IMR-90 (cell line): Measurements from ENCODE around the gene DYNLRB2. TPM values are rescaled to one million over a fixed set of nuclear protein-coding genes. Genes with fewer than 3 reads are reported as not detected.

ENCODE experiments used
- ATAC-seq: fragments of 200-7000 bp; cut with Tn5 transposase; 2 replicates; pipeline ENCODE4 v1.9.1; 2020; ENCODE audit warnings: low read depth, mild to moderate bottlenecking, moderate library complexity
- BruUV-seq: library from RNA; stranded (reverse); fragments of 400-500 nt; replicated peaks from 2 replicates; lab custom pipeline; 2021; lab: Mats Ljungman, UMichigan
- CTCF ChIA-PET: fragments of 300-600 bp; formaldehyde crosslinking; extraction: SDS; loops from one replicate; lab custom pipeline; 2021; ENCODE audit warnings: antibody characterized with exemption; lab: Yijun Ruan, JAX
- POLR2A ChIA-PET: fragments of 300-600 bp; sonication (Branson Sonifier 250); formaldehyde crosslinking; loops from one replicate; lab custom pipeline; 2022; ENCODE audit warnings: antibody characterized with exemption; ENCODE audit not compliant: unreplicated experiment; lab: Charles Lee
- DNase-seq: peaks from one replicate; pipeline ENCODE4 v3.0.0; 2013
- H2AFZ ChIP-seq: replicated peaks from 2 replicates; pipeline ENCODE3; 2013; ENCODE audit warnings: low read length, mild to moderate bottlenecking; ENCODE audit not compliant: poor library complexity
- H2AK5ac ChIP-seq: 2 replicates; pipeline ENCODE4 v1.6.1; 2013; ENCODE audit warnings: low read depth, low read length, inconsistent platforms
- H2AK9ac ChIP-seq: replicated peaks from 2 replicates; pipeline ENCODE3; 2013; ENCODE audit warnings: mild to moderate bottlenecking, low read depth, low read length, moderate library complexity; ENCODE audit not compliant: poor library complexity
- H2BK120ac ChIP-seq: 2 replicates; pipeline ENCODE4 v1.6.1; 2013; ENCODE audit warnings: low read depth, low read length, inconsistent platforms
- H2BK15ac ChIP-seq: 3 replicates; pipeline ENCODE4 v1.6.1; 2013; ENCODE audit warnings: low read depth, low read length, inconsistent platforms
- H2BK20ac ChIP-seq: 2 replicates; pipeline ENCODE4 v1.6.1; 2013; ENCODE audit warnings: low read depth, mild to moderate bottlenecking, inconsistent platforms, low read length, moderate library complexity
- H2BK5ac ChIP-seq: 2 replicates; pipeline ENCODE4 v1.6.1; 2013; ENCODE audit warnings: mild to moderate bottlenecking, low read depth, low read length, inconsistent platforms; ENCODE audit not compliant: poor library complexity, severe bottlenecking
- H3K14ac ChIP-seq: replicated peaks from 2 replicates; pipeline ENCODE4 v1.6.1; 2013; ENCODE audit warnings: low read depth, low read length, inconsistent platforms
- H3K18ac ChIP-seq: 2 replicates; pipeline ENCODE4 v1.6.1; 2013; ENCODE audit warnings: low read depth, low read length, control low read depth
- H3K23ac ChIP-seq: 2 replicates; pipeline ENCODE4 v1.6.1; 2013; ENCODE audit warnings: low read depth, low read length, inconsistent platforms
- H3K27ac ChIP-seq: 2 replicates; pipeline ENCODE4 v1.5.1; 2013; ENCODE audit warnings: mild to moderate bottlenecking, control low read depth, low read length; ENCODE audit not compliant: insufficient read depth
- H3K27me3 ChIP-seq: 2 replicates; pipeline ENCODE4 v1.6.1; 2013; ENCODE audit warnings: low read length; ENCODE audit not compliant: control insufficient read depth, insufficient read depth
- H3K36me3 ChIP-seq: 2 replicates; pipeline ENCODE4 v1.6.1; 2013; ENCODE audit warnings: low read length, mixed read lengths; ENCODE audit not compliant: control insufficient read depth, insufficient read depth
- H3K4ac ChIP-seq: 2 replicates; pipeline ENCODE4 v1.6.1; 2013; ENCODE audit warnings: low read depth, low read length, inconsistent platforms
- H3K4me1 ChIP-seq: 2 replicates; pipeline ENCODE4 v1.6.1; 2013; ENCODE audit warnings: low read length, mixed read lengths; ENCODE audit not compliant: control insufficient read depth, insufficient read depth
- H3K4me2 ChIP-seq: 2 replicates; pipeline ENCODE4 v1.6.1; 2013; ENCODE audit warnings: low read depth, mild to moderate bottlenecking, control low read depth, low read length, moderate library complexity
- H3K4me3 ChIP-seq: 2 replicates; pipeline ENCODE4 v1.5.1; 2013; ENCODE audit warnings: low read depth, mild to moderate bottlenecking, control low read depth, low read length, moderate library complexity; ENCODE audit not compliant: insufficient read depth
- H3K56ac ChIP-seq: 2 replicates; pipeline ENCODE4 v1.6.1; 2013; ENCODE audit warnings: low read length, inconsistent platforms; ENCODE audit not compliant: insufficient read depth; ENCODE audit errors: extremely low read depth
- H3K79me1 ChIP-seq, 2 experiments: 2 replicates each; pipeline ENCODE4 v1.6.1; 2013; ENCODE audit warnings: low read length in 2 of 2, inconsistent platforms in 1 of 2, low read depth in 1 of 2
- H3K9ac ChIP-seq: 2 replicates; pipeline ENCODE4 v1.6.1; 2013; ENCODE audit warnings: low read depth, low read length, control low read depth
- H3K9me1 ChIP-seq: 2 replicates; pipeline ENCODE4 v1.6.1; 2013; ENCODE audit warnings: low read length, inconsistent platforms; ENCODE audit not compliant: insufficient read depth
- H3K9me3 ChIP-seq: 2 replicates; pipeline ENCODE4 v1.6.1; 2013; ENCODE audit warnings: low read length; ENCODE audit not compliant: control insufficient read depth, insufficient read depth
- H4K20me1 ChIP-seq: 2 replicates; pipeline ENCODE4 v1.6.1; 2013; ENCODE audit warnings: low read length, inconsistent platforms; ENCODE audit not compliant: insufficient read depth
- H4K5ac ChIP-seq: 2 replicates; pipeline ENCODE4 v1.6.1; 2013; ENCODE audit warnings: mild to moderate bottlenecking, low read depth, low read length, control low read depth
- H4K8ac ChIP-seq, 2 experiments: 2 replicates each; pipeline ENCODE4 v1.6.1; 2013; ENCODE audit warnings: low read depth in 2 of 2, low read length in 2 of 2, control low read depth in 1 of 2, inconsistent platforms in 1 of 2
- H4K91ac ChIP-seq: 2 replicates; pipeline ENCODE4 v1.6.1; 2013; ENCODE audit warnings: low read depth, low read length, inconsistent platforms; ENCODE audit not compliant: insufficient read depth
- BHLHE40 ChIP-seq: fragments of 150-350 bp; IDR thresholded peaks from 2 replicates; pipeline ENCODE4 v1.6.1; 2016; ENCODE audit warnings: mild to moderate bottlenecking, low read depth, low read length
- CEBPB ChIP-seq: IDR thresholded peaks from 2 replicates; pipeline ENCODE4 v1.6.1; 2012; ENCODE audit warnings: low read depth, low read length, improper control_type of control experiment
- ELK1 ChIP-seq: fragments of 150-350 bp; IDR thresholded peaks from 2 replicates; pipeline ENCODE4 v1.6.1; 2016; ENCODE audit warnings: low read depth, mild to moderate bottlenecking, low read length, moderate library complexity, borderline replicate concordance
- FOS ChIP-seq: fragments of 150-350 bp; IDR thresholded peaks from 2 replicates; pipeline ENCODE4 v1.6.1; 2016; ENCODE audit warnings: low read depth, low read length
- MXI1 ChIP-seq: IDR thresholded peaks from 2 replicates; pipeline ENCODE4 v1.6.1; 2012; ENCODE audit warnings: low read depth, mild to moderate bottlenecking, low read length, moderate library complexity, borderline replicate concordance
- NFE2L2 ChIP-seq: fragments of 150-350 bp; IDR thresholded peaks from 2 replicates; pipeline ENCODE4 v1.6.1; 2016; ENCODE audit warnings: low read depth, mild to moderate bottlenecking, low read length
- POLR2A ChIP-seq: IDR thresholded peaks from 2 replicates; pipeline ENCODE4 v1.6.1; 2012; ENCODE audit warnings: mild to moderate bottlenecking, low read depth, low read length
- RAD21 ChIP-seq: IDR thresholded peaks from 2 replicates; pipeline ENCODE4 v1.6.1; 2012; ENCODE audit warnings: low read length, improper control_type of control experiment
- RCOR1 ChIP-seq: IDR thresholded peaks from 2 replicates; pipeline ENCODE4 v1.6.1; 2012; ENCODE audit warnings: mild to moderate bottlenecking, low read length, improper control_type of control experiment; ENCODE audit not compliant: insufficient replicate concordance
- RFX5 ChIP-seq: IDR thresholded peaks from 2 replicates; pipeline ENCODE4 v1.8.0; 2012; ENCODE audit warnings: low read depth, mild to moderate bottlenecking, low read length, moderate library complexity
- SMC3 ChIP-seq: fragments of 150-350 bp; IDR thresholded peaks from 2 replicates; pipeline ENCODE4 v1.6.1; 2016; ENCODE audit warnings: low read depth, mild to moderate bottlenecking, antibody characterized with exemption, low read length, moderate library complexity
- WGBS, 2 experiments: methylation state at CpG; one replicate each; pipeline versions ENCODE4 v1.1.5 to v1.1.7; 2013; ENCODE audit warnings: missing lambda C conversion rate in 2 of 2; ENCODE audit not compliant: insufficient read length in 1 of 2; ENCODE audit errors: extremely low coverage in 2 of 2; 5-methylcytosine and 5-hydroxymethylcytosine counted together
- dilution Hi-C: fragments of 300-500 bp; cut with HindIII; formaldehyde crosslinking; loops from one replicate; pipeline ENCODE4 v1.14.3; 2018; ENCODE audit warnings: low sequenced_read_pairs; ENCODE audit not compliant: unreplicated experiment
- in situ Hi-C: fragments of 300-500 bp; cut with MboI; formaldehyde crosslinking; loops from 3 replicates; pipeline ENCODE4 v1.14.3; 2019; ENCODE audit warnings: low sequenced_read_pairs, inconsistent platforms, mixed read lengths
- intact Hi-C: fragments of 100-400 bp; cut with micrococcal nuclease; formaldehyde crosslinking; loops from 2 replicates; pipeline ENCODE4 v1.10.0; 2022
- polyA plus RNA-seq, 3 experiments: library from polyadenylated mRNA; depleted of rRNA; stranded (reverse); fragments of >200 nt; gene quantifications; 2 replicates each; pipeline ENCODE4 v1.2.3, GENCODE V29; 2012; ENCODE audit warnings: low replicate concordance in 1 of 3
- total RNA-seq: library from RNA; depleted of rRNA; stranded (reverse); fragments of >200 nt; gene quantifications from 2 replicates; pipeline ENCODE4 v1.2.3, GENCODE V29; 2012
- TF ChIP-seq, protein P1 (sequence below): conservative IDR thresholded peaks from 2 replicates; pipeline ENCODE4 v1.5.1; 2012; ENCODE audit warnings: mild to moderate bottlenecking, low read depth, low read length, improper control_type of control experiment

DYNLRB2 gene
- total and polyA plus RNA-seq, 2 of the 4 experiments (the other 2 are of a cell fraction): not detected

- ATAC-seq (no peak), DNase-seq (no peak)
- Histone ChIP-seq H4K91ac (no peak overlapping the region), H4K20me1 (no peaks in the 10 kb centered on the region), H3K9ac (no peak overlapping the region), H3K14ac (no peak overlapping the region), H3K18ac (no peak overlapping the region), H2AFZ (peak overlapping the region; percentile 98), H3K4ac (no peak overlapping the region), H2BK15ac (no peak overlapping the region), H3K4me1 (no peaks in the 10 kb centered on the region), H3K79me1 (no peaks in the 10 kb centered on the region), H2AK5ac (no peak overlapping the region), H2BK120ac (no peak overlapping the region), H3K36me3 (no peaks in the 10 kb centered on the region), H3K27me3 (no peaks in the 10 kb centered on the region), H2BK20ac (no peak overlapping the region), H3K9me1 (peaks cover 3% of the 10 kb centered on the region; the same call in 1 of the 2 replicates), H4K5ac (no peak overlapping the region), H2AK9ac (no peak overlapping the region), H3K27ac (no peak overlapping the region), H3K9me3 (no peaks in the 10 kb centered on the region), H3K56ac (no peak overlapping the region), H2BK5ac (no peak overlapping the region), H4K8ac (no peak overlapping the region), H3K4me3 (peak overlapping the region; percentile 50), H3K4me2 (peak overlapping the region; percentile 71), H3K23ac (no peak overlapping the region)
- BruUV-seq: no TSS peak
- ChIA-PET POLR2A (no interaction called here), CTCF (no interaction called here)
- TF ChIP-seq CEBPB: no peak
- no peak for TF ChIP-seq ELK1
- no peak for TF ChIP-seq RAD21
- no peak for TF ChIP-seq SMC3
- no peak for TF ChIP-seq NFE2L2
- TF ChIP-seq, protein P1, sequence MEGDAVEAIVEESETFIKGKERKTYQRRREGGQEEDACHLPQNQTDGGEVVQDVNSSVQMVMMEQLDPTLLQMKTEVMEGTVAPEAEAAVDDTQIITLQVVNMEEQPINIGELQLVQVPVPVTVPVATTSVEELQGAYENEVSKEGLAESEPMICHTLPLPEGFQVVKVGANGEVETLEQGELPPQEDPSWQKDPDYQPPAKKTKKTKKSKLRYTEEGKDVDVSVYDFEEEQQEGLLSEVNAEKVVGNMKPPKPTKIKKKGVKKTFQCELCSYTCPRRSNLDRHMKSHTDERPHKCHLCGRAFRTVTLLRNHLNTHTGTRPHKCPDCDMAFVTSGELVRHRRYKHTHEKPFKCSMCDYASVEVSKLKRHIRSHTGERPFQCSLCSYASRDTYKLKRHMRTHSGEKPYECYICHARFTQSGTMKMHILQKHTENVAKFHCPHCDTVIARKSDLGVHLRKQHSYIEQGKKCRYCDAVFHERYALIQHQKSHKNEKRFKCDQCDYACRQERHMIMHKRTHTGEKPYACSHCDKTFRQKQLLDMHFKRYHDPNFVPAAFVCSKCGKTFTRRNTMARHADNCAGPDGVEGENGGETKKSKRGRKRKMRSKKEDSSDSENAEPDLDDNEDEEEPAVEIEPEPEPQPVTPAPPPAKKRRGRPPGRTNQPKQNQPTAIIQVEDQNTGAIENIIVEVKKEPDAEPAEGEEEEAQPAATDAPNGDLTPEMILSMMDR: no peak
- TF ChIP-seq RCOR1: no peak
- TF ChIP-seq POLR2A: no peak
- TF ChIP-seq BHLHE40: no peak
- no peak for TF ChIP-seq FOS
- no peak for TF ChIP-seq MXI1
- TF ChIP-seq RFX5: no peak
- intact Hi-C loops (loop anchor here (5.0 kb wide), 1 partner anchor 141 kb away; no protein-coding TSS in a partner anchor), in situ Hi-C loops (loop anchor here (25.0 kb wide), 1 partner anchor 271 kb away; the partner anchor contains the start of gene CDYL2), dilution Hi-C loops (no loop called here)
- WGBS, 2 experiments: 33% methylated on average over 2 of the region's 6 CpGs; no CpG with 5 or more reads in 1 of the 2 experiments
Observed at GRCh38 chr16:80541306-80541694, 507 bp downstream of the DYNLRB2 start.
